SH-SY5Y (cell line): ENCODE measurements around the gene PLEKHG4.

Experiments
- GATA2 ChIP-seq: IDR thresholded peaks from 2 replicates; pipeline ENCODE4 v1.6.1; 2011; ENCODE audit warnings: mild to moderate bottlenecking, low read depth, low read length
- GATA3 ChIP-seq: IDR thresholded peaks from 2 replicates; pipeline ENCODE4 v1.6.1; 2011; ENCODE audit warnings: low read depth, mild to moderate bottlenecking, low read length, moderate library complexity

DNA sequence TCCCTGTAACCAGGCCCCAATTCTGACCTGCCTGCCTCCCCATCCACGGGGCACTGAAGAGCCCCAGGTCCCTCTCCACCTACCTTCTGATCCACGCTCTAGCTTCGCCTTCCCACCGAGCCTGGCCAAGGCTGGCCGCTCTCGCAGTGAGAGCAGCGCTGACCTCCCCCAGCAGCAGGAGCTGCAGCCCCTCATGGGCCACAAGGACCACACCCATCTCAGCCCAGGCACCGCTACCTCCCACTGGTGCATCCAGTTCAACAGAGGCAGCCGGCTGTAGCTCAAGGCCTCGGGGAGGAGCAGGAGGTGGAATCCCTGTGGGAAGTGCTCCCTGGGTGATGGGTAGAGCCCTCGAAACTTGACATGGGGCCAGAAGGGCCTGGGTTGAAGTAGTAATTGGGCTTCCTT is 8.4 kb upstream of the PLEKHG4 start:
- TF ChIP-seq GATA3 (no peak), GATA2 (no peak)
